Measurements from ENCODE around the gene NUDCD3. TPM values are rescaled to one million over a fixed set of nuclear protein-coding genes. Genes with fewer than 3 reads are reported as not detected.

The NUDCD3 gene
- total RNA-seq, 4 donors from 2014 or later: 57.0 to 92.3 (median 75.2) TPM

- Histone ChIP-seq H3K36me3 (peaks cover 0 to 75% of the 10 kb centered on the region in 2 donors), H3K4me3 (no peak overlapping the region), H3K4me1 (peaks cover 0 to 4% (median 0%) of the 10 kb centered on the region in 3 donors), H3K27me3 (no peaks in the 10 kb centered on the region), H3K9me3 (no peaks in the 10 kb centered on the region), H3K27ac (no peak overlapping the region)
- no peak for ATAC-seq
- TF ChIP-seq POLR2AphosphoS5 (IDR thresholded peaks at IDR 0.05): no peak
- TF ChIP-seq POLR2A (IDR thresholded peaks at IDR 0.05): no peak
- no peak for TF ChIP-seq EP300 (IDR thresholded peaks at IDR 0.05)
- TF ChIP-seq CTCF (IDR thresholded peaks at IDR 0.05): no peak
- 100% methylated on average over 1 of the region's 2 CpGs; no CpG with 5 or more reads in 1 of the 2 donors for WGBS, 2 donors (ENCODE audit: low coverage in 1 of 2)
These were observed 86.7 kb downstream of the NUDCD3 start for GRCh38 chr7:44403775-44404174.

DNA sequence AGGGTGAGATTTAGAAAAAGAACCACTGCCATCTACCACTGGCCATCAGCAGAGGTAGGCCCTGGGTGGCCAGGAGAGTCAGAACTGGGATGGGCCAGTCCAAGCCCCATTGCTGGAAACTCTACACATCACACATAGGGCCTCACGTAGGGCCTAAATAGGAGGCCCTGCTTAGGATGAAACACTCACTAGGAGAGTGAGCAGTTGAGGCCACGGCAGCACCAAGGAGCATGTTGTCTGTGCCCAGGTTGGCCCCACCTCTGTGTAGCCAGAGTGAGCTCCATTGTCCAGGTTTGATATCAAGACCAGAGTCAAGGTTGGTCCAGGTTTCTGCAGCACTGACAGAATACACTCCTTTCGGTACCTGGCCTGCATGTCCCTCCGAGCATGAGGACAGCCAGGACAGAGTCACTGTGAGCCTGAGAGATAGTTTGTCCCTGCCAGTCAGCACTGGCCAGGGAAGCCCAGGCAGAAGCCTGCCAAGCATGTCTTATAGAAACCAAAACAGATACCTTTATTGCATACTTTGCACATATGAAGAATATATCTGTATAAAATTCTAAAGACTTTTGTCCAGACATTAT is 87.2 kb downstream of the NUDCD3 start:
- WGBS, 2 donors (ENCODE audit: low coverage in 1 of 2): 84% methylated on average over 2 of the region's 4 CpGs; no CpG with 5 or more reads in 1 of the 2 donors

GRCh38 chr7:44402401-44403060 is 87.9 kb downstream of the NUDCD3 start:
- no peak for TF ChIP-seq POLR2AphosphoS5 (IDR thresholded peaks at IDR 0.05)
- no peak for TF ChIP-seq EP300 (IDR thresholded peaks at IDR 0.05)
- TF ChIP-seq POLR2A (IDR thresholded peaks at IDR 0.05): no peak
- TF ChIP-seq CTCF (IDR thresholded peaks at IDR 0.05): no peak
- no peak overlapping the region for H3K4me3 ChIP-seq
- no peaks in the 10 kb centered on the region for H3K9me3 ChIP-seq
- H3K4me1 ChIP-seq: peaks cover 0 to 3% (median 0%) of the 10 kb centered on the region in 3 donors
- peaks cover 0 to 79% of the 10 kb centered on the region in 2 donors for H3K36me3 ChIP-seq
- no peaks in the 10 kb centered on the region for H3K27me3 ChIP-seq
- ATAC-seq: no peak
- 97 to 100% methylated on average over 5 to 8 of the region's 14 CpGs for WGBS, 2 donors (ENCODE audit: low coverage in 1 of 2)
- H3K27ac ChIP-seq: no peak overlapping the region

More for the DNA sequence above, 87.2 kb downstream of the NUDCD3 start:
- no peaks in the 10 kb centered on the region for H3K27me3 ChIP-seq
- TF ChIP-seq CTCF (IDR thresholded peaks at IDR 0.05) (no peak), EP300 (IDR thresholded peaks at IDR 0.05) (no peak), POLR2AphosphoS5 (IDR thresholded peaks at IDR 0.05) (no peak), POLR2A (IDR thresholded peaks at IDR 0.05) (no peak)
- H3K4me3 ChIP-seq: no peak overlapping the region
- H3K4me1 ChIP-seq: no peaks in the 10 kb centered on the region
- H3K9me3 ChIP-seq: no peaks in the 10 kb centered on the region
- H3K27ac ChIP-seq: no peak overlapping the region
- ATAC-seq: no peak
- peaks cover 0 to 79% of the 10 kb centered on the region in 2 donors for H3K36me3 ChIP-seq

- WGBS, 2 donors (ENCODE audit: low coverage in 1 of 2): 72 to 80% methylated on average over 1 to 2 of the region's 4 CpGs
- TF ChIP-seq CTCF (IDR thresholded peaks at IDR 0.05): no peak
- no peak for TF ChIP-seq POLR2AphosphoS5 (IDR thresholded peaks at IDR 0.05)
- no peak for TF ChIP-seq EP300 (IDR thresholded peaks at IDR 0.05)
- TF ChIP-seq POLR2A (IDR thresholded peaks at IDR 0.05): no peak
- no peaks in the 10 kb centered on the region for H3K27me3 ChIP-seq
- H3K4me3 ChIP-seq: no peak overlapping the region
- no peak overlapping the region for H3K27ac ChIP-seq
- peaks cover 0 to 10% (median 0%) of the 10 kb centered on the region in 3 donors for H3K4me1 ChIP-seq
- no peaks in the 10 kb centered on the region for H3K9me3 ChIP-seq
- no peak for ATAC-seq
- H3K36me3 ChIP-seq: peaks cover 0 to 75% of the 10 kb centered on the region in 2 donors
These were observed 88.8 kb downstream of the NUDCD3 start for GRCh38 chr7:44401692-44402091.

All from gastroesophageal sphincter (tissue), 4 donors.